Measurements from ENCODE around the gene CENPB. TPM values are rescaled to one million over a fixed set of nuclear protein-coding genes. Genes with fewer than 3 reads are reported as not detected.

Gene CENPB, protein sequence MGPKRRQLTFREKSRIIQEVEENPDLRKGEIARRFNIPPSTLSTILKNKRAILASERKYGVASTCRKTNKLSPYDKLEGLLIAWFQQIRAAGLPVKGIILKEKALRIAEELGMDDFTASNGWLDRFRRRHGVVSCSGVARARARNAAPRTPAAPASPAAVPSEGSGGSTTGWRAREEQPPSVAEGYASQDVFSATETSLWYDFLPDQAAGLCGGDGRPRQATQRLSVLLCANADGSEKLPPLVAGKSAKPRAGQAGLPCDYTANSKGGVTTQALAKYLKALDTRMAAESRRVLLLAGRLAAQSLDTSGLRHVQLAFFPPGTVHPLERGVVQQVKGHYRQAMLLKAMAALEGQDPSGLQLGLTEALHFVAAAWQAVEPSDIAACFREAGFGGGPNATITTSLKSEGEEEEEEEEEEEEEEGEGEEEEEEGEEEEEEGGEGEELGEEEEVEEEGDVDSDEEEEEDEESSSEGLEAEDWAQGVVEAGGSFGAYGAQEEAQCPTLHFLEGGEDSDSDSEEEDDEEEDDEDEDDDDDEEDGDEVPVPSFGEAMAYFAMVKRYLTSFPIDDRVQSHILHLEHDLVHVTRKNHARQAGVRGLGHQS
- total RNA-seq (2013; cell fraction: nucleolus; rRNA removed): 8.8 and 11.3 TPM in 2 replicates
- 56.6 and 68.6 TPM in 2 replicates for total RNA-seq (2014; rRNA removed)
- 24.4 and 27.6 TPM in 2 replicates for total RNA-seq (2014; rRNA removed; fragmentation: Illumina TruSeq; extraction: Trizol)
- total RNA-seq (2021): 68.3 and 71.2 TPM in 2 replicates
- polyA plus RNA-seq (2011; ENCODE audit: low read depth): 12.5 TPM
- polyA plus RNA-seq (2011; rRNA removed): 4.3 and 7.1 TPM in 2 replicates
- 8.8 and 12.2 TPM in 2 replicates for polyA plus RNA-seq (2011; cell fraction: cytosol; rRNA removed)
- polyA plus RNA-seq (2011; cell fraction: nucleus; rRNA removed): 9.5 and 12.9 TPM in 2 replicates
- 24.5 and 35.6 TPM in 2 replicates for polyA plus RNA-seq (2012)
- polyA plus RNA-seq (2014; fragmentation: Illumina TruSeq; extraction: Trizol): 10.9 and 20.9 TPM in 2 replicates
- under 1 TPM; 0.16 to 0.29 TPM for polyA plus RNA-seq (2014; fragmentation: Nextera tagmentation; extraction: Ambion mirVana)
- polyA plus RNA-seq (2014; rRNA removed): 35.5 and 44.8 TPM in 2 replicates
- polyA plus RNA-seq (2016; fragmentation: Nextera tagmentation; extraction: Ambion mirVana): 1 to 10 TPM; 1.6 to 2.4 TPM
- 8.2 and 15.1 TPM in 2 replicates for polyA minus RNA-seq (2011; rRNA and poly(A)+ RNA removed)
- polyA minus RNA-seq (2011; cell fraction: cytosol; rRNA and poly(A)+ RNA removed): 8.4 and 9.0 TPM in 2 replicates
- polyA minus RNA-seq (2011; cell fraction: nucleus; rRNA and poly(A)+ RNA removed): 7.0 and 12.8 TPM in 2 replicates
- percentile 70 among the genes with signal in this experiment for Bru-seq, nascent RNA
- BruChase-seq, experiment 1, labeled RNA remaining after a 6-hour chase: percentile 68 among the genes with signal in this experiment
- BruChase-seq, experiment 2, labeled RNA remaining after a 2-hour chase: percentile 77 among the genes with signal in this experiment
- long read RNA-seq, experiment 1: 0 reads
- long read RNA-seq, experiment 2: 0 reads

DNA sequence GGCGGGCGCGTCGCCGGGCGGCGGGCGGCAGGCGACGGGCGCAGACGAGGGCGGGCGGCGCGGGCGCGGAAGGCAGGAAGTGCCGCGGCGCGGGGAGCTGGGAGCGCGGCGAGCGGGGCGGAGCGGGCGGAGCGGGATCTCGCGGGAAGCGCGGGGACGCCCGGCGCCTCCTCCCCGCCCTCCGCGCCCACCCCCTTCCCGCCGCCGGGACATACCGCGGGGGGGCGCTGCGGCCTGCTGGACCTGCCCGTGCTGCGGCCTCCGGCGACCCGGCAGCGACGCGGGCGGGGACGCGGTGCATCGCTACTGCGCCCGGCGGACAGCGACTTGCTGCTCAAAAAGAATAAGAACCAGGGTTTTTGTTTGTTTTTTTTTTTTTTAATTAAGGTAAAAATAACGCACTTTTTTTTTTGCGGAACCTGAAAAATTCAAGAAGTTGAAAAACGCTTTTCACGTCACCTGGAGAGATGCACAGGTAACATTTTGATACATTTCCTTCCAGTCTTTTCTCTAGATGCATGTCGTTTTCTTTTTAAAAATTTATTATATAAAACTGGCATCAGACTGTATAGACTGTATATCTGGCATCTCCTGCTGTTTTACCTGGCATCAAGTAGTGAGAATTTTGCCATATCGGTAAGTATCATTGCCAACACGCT, at the start of gene CENPB:
Gene CENPB, minus strand, starts transcription at position 76 of the 659 bp plus-strand sequence. CDS start 257 bp downstream, outside the sequence.
- in situ Hi-C loops (cut with MboI) (no loop called here), intact Hi-C loops (cut with micrococcal nuclease; ENCODE audit: unreplicated experiment) (loop anchor here (1.0 to 10.0 kb wide), 4 partner anchors 34 to 296 kb away; partner anchors contain the start of genes AP5S1 and RNF24)
- Histone ChIP-seq H3K4me3 (peak within 1 kb of the TSS; percentile 82), H3K4me1 (ENCODE audit: control insufficient read depth, insufficient read depth, low read length) (peaks cover 17% of the 10 kb centered on the region), H3K27me3 (replicated peaks in 1 of 2; ENCODE audit: control insufficient read depth in 2 of 2, insufficient read depth in 2 of 2, low read length in 1 of 2) (no peaks in the 10 kb centered on the region), H3K4me2 (ENCODE audit: control insufficient read depth, insufficient read depth) (peak within 1 kb of the TSS; percentile 72), H3K9ac (ENCODE audit: control insufficient read depth, insufficient read depth, low read length) (peak within 1 kb of the TSS; percentile 74), H4K20me1 (ENCODE audit: control insufficient read depth, insufficient read depth) (no peaks in the 10 kb centered on the region), H3K27ac (ENCODE audit: control insufficient read depth, insufficient read depth) (peak within 1 kb of the TSS; percentile 50), H3K9me3 (replicated peaks; ENCODE audit: control insufficient read depth, insufficient read depth, low read length) (no peaks in the 10 kb centered on the region), H2AFZ (ENCODE audit: control insufficient read depth, low read depth, low read length) (peak within 1 kb of the TSS; percentile 55), H3K79me2 (ENCODE audit: control insufficient read depth, insufficient read depth, low read length) (peaks cover 14% of the 10 kb centered on the region), H3K36me3 (ENCODE audit: control insufficient read depth in 2 of 2, insufficient read depth in 2 of 2, low read length in 1 of 2) (no peaks in the 10 kb centered on the region)
- RAD21 ChIA-PET (ENCODE audit: unreplicated experiment): interaction anchor here (1.0 to 5.2 kb wide), 13 partner anchors 9 to 298 kb away, joined by 3 to 31 read pairs (median 4); partner anchors contain the start of genes ADISSP, AP5S1 and CDC25B
- WGBS (ENCODE audit: insufficient coverage, insufficient replicate concordance, low lambda C conversion rate, missing lambda C conversion rate): 2% methylated on average over 48 of the region's 70 CpGs
- BruUV-seq (replicated peaks): no TSS peak
- CTCF ChIA-PET: interaction anchor here (0.9 to 4.8 kb wide), 15 partner anchors 9 to 298 kb away, joined by 3 to 85 read pairs (median 6); partner anchors contain the start of genes ADISSP, AP5S1 and CDC25B
- POLR2A ChIA-PET: interaction anchor here (0.5 to 2.4 kb wide), 6 partner anchors 13 to 118 kb away, joined by 3 to 12 read pairs (median 4); partner anchors contain the start of gene AP5S1
- DNase-seq (ENCODE audit: low read depth, low spot score): no peak
- SMC1A ChIA-PET (ENCODE audit: uncharacterized antibody, unreplicated experiment): interaction anchor here (0.7 to 4.6 kb wide), 8 partner anchors 13 to 298 kb away, joined by 3 to 43 read pairs (median 5); partner anchors contain the start of genes ADISSP and AP5S1
- peak; percentile 13 for FAIRE-seq
- ATAC-seq: peak; percentile 97
- no peak for TF ChIP-seq SMAD1 (IDR thresholded peaks at IDR 0.05; ENCODE audit: low read depth, partially characterized antibody)
- TF ChIP-seq RUNX3 (IDR thresholded peaks at IDR 0.05; ENCODE audit: low read length): peak; percentile 47
- no peak for TF ChIP-seq ZNF24 (IDR thresholded peaks at IDR 0.05)
- TF ChIP-seq, protein P1, sequence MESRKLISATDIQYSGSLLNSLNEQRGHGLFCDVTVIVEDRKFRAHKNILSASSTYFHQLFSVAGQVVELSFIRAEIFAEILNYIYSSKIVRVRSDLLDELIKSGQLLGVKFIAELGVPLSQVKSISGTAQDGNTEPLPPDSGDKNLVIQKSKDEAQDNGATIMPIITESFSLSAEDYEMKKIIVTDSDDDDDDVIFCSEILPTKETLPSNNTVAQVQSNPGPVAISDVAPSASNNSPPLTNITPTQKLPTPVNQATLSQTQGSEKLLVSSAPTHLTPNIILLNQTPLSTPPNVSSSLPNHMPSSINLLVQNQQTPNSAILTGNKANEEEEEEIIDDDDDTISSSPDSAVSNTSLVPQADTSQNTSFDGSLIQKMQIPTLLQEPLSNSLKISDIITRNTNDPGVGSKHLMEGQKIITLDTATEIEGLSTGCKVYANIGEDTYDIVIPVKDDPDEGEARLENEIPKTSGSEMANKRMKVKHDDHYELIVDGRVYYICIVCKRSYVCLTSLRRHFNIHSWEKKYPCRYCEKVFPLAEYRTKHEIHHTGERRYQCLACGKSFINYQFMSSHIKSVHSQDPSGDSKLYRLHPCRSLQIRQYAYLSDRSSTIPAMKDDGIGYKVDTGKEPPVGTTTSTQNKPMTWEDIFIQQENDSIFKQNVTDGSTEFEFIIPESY (IDR thresholded peaks at IDR 0.05): no peak
- no peak for TF ChIP-seq HDAC2 (IDR thresholded peaks at IDR 0.05)
- TF ChIP-seq ZZZ3 (IDR thresholded peaks at IDR 0.05; ENCODE audit: control insufficient read depth, insufficient read length, low read depth): no peak
- TF ChIP-seq SMC3 (IDR thresholded peaks at IDR 0.05; ENCODE audit: borderline replicate concordance, low read length): peak; percentile 51; the same call in 1 of the 2 replicates
- TF ChIP-seq, protein P2, sequence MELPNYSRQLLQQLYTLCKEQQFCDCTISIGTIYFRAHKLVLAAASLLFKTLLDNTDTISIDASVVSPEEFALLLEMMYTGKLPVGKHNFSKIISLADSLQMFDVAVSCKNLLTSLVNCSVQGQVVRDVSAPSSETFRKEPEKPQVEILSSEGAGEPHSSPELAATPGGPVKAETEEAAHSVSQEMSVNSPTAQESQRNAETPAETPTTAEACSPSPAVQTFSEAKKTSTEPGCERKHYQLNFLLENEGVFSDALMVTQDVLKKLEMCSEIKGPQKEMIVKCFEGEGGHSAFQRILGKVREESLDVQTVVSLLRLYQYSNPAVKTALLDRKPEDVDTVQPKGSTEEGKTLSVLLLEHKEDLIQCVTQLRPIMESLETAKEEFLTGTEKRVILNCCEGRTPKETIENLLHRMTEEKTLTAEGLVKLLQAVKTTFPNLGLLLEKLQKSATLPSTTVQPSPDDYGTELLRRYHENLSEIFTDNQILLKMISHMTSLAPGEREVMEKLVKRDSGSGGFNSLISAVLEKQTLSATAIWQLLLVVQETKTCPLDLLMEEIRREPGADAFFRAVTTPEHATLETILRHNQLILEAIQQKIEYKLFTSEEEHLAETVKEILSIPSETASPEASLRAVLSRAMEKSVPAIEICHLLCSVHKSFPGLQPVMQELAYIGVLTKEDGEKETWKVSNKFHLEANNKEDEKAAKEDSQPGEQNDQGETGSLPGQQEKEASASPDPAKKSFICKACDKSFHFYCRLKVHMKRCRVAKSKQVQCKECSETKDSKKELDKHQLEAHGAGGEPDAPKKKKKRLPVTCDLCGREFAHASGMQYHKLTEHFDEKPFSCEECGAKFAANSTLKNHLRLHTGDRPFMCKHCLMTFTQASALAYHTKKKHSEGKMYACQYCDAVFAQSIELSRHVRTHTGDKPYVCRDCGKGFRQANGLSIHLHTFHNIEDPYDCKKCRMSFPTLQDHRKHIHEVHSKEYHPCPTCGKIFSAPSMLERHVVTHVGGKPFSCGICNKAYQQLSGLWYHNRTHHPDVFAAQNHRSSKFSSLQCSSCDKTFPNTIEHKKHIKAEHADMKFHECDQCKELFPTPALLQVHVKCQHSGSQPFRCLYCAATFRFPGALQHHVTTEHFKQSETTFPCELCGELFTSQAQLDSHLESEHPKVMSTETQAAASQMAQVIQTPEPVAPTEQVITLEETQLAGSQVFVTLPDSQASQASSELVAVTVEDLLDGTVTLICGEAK (IDR thresholded peaks at IDR 0.05; ENCODE audit: borderline replicate concordance): no peak
- TF ChIP-seq EGR1 (IDR thresholded peaks at IDR 0.05; ENCODE audit: borderline replicate concordance in 1 of 2, low read depth in 2 of 2, low read length in 2 of 2): no peak; a peak in 1 of 3 replicates
- peak; percentile 24; the same call in 1 of the 2 replicates for TF ChIP-seq CREB1 (IDR thresholded peaks at IDR 0.05; ENCODE audit: low read depth)
- peak; percentile 58; the same call in 1 of the 2 replicates for TF ChIP-seq YY1 (IDR thresholded peaks at IDR 0.05; ENCODE audit: low read depth, low read length)
